Neural progenitor cell (in vitro differentiated cells): ENCODE measurements around the gene MATN4. TPM values are rescaled to one million over a fixed set of nuclear protein-coding genes. Genes with fewer than 3 reads are reported as not detected.
A peak's percentile ranks its signal among the peaks of the same experiment; 100 is the strongest.

Source experiments
- DNase-seq: peaks from one replicate; pipeline ENCODE4 v3.0.0-alpha.2; 2016; ENCODE audit warnings: low spot score
- H2AFZ ChIP-seq: fragments of 200-600 bp; sonication (generic); replicated peaks from 2 replicates; pipeline ENCODE4 v1.6.1; 2016; ENCODE audit warnings: antibody characterized with exemption
- H3F3A ChIP-seq: fragments of 200-600 bp; sonication (generic); 2 replicates; pipeline ENCODE4 v1.6.1; 2016; ENCODE audit warnings: antibody characterized with exemption, low read depth
- H3K27ac ChIP-seq: fragments of 200-600 bp; sonication (generic); 2 replicates; pipeline ENCODE4 v1.5.1; 2016; ENCODE audit warnings: mild to moderate bottlenecking
- H3K27me3 ChIP-seq: fragments of 200-600 bp; sonication (generic); 2 replicates; pipeline ENCODE4 v1.6.1; 2016; ENCODE audit warnings: mild to moderate bottlenecking, moderate library complexity
- H3K36me3 ChIP-seq: fragments of 200-600 bp; sonication (generic); 2 replicates; pipeline ENCODE4 v1.5.1; 2016
- H3K4me1 ChIP-seq: fragments of 200-600 bp; sonication (generic); 2 replicates; pipeline ENCODE4 v1.6.1; 2016; ENCODE audit warnings: mixed run types
- H3K4me2 ChIP-seq: fragments of 200-600 bp; sonication (generic); 2 replicates; pipeline ENCODE4 v1.6.1; 2016
- H3K4me3 ChIP-seq: fragments of 200-600 bp; sonication (generic); 2 replicates; pipeline ENCODE4 v1.5.1; 2016
- H3K79me2 ChIP-seq: fragments of 200-600 bp; sonication (generic); 2 replicates; pipeline ENCODE4 v1.6.1; 2016; ENCODE audit warnings: low read depth
- H3K9ac ChIP-seq: fragments of 200-600 bp; sonication (generic); 2 replicates; pipeline ENCODE4 v1.6.1; 2016
- H3K9me3 ChIP-seq: fragments of 200-600 bp; sonication (generic); 2 replicates; pipeline ENCODE4 v1.5.1; 2016; ENCODE audit warnings: low read depth
- H4K20me1 ChIP-seq: fragments of 200-600 bp; sonication (generic); 2 replicates; pipeline ENCODE4 v1.6.1; 2016; ENCODE audit warnings: low read depth
- H3K27ac Mint-ChIP-seq: 3 replicates; pipeline ENCODE4 v1.8.0; 2021; ENCODE audit warnings: mixed read lengths
- H3K27me3 Mint-ChIP-seq: 2 replicates; pipeline ENCODE4 v1.8.0; 2022; ENCODE audit warnings: low read depth, mild to moderate bottlenecking, inconsistent platforms, moderate library complexity, mixed read lengths; ENCODE audit not compliant: insufficient read depth
- H3K36me3 Mint-ChIP-seq: 3 replicates; pipeline ENCODE4 v1.8.0; 2021; ENCODE audit warnings: mixed read lengths
- H3K4me1 Mint-ChIP-seq: 3 replicates; pipeline ENCODE4 v1.8.0; 2021; ENCODE audit warnings: mixed read lengths
- H3K4me3 Mint-ChIP-seq: 3 replicates; pipeline ENCODE4 v1.8.0; 2021; ENCODE audit warnings: mild to moderate bottlenecking, moderate library complexity, mixed read lengths
- H3K9me3 Mint-ChIP-seq: 3 replicates; pipeline ENCODE4 v1.8.0; 2020; ENCODE audit warnings: mixed read lengths
- CTCF ChIP-seq: fragments of 200-600 bp; sonication (generic); IDR thresholded peaks from 2 replicates; pipeline ENCODE4 v1.5.1; 2017; ENCODE audit warnings: antibody characterized with exemption, mild to moderate bottlenecking
- EZH2 ChIP-seq: fragments of 200-600 bp; sonication (generic); IDR thresholded peaks from 2 replicates; pipeline ENCODE4 v1.6.1; 2017; ENCODE audit warnings: antibody characterized with exemption, mild to moderate bottlenecking, moderate library complexity
- EZH2phosphoT487 ChIP-seq: fragments of 200-600 bp; sonication (generic); IDR thresholded peaks from 2 replicates; pipeline ENCODE4 v1.6.1; 2017; ENCODE audit warnings: antibody characterized with exemption
- total RNA-seq: library from RNA; depleted of rRNA; stranded (reverse); fragments of >200 nt; gene quantifications from 2 replicates; pipeline ENCODE4 v1.2.3, GENCODE V29; 2015; ENCODE audit warnings: low replicate concordance

The MATN4 gene
- total RNA-seq, 1 donor from 2014 or later, result not detected

- Mint-ChIP-seq H3K9me3 (peaks cover 12% of the 10 kb centered on the region), H3K27me3 (peaks cover 20% of the 10 kb centered on the region), H3K4me1 (peaks cover 12% of the 10 kb centered on the region), H3K4me3 (peak overlapping the region; percentile 23), H3K27ac (peak overlapping the region; percentile 33), H3K36me3 (no peaks in the 10 kb centered on the region)
- no peak overlapping the region for H3K27ac ChIP-seq
- H3K9me3 ChIP-seq, result peaks cover 10% of the 10 kb centered on the region
- no peaks in the 10 kb centered on the region for H3K79me2 ChIP-seq
- peaks cover 45% of the 10 kb centered on the region for H3K27me3 ChIP-seq
- no peak overlapping the region for H3K4me3 ChIP-seq
- H4K20me1 ChIP-seq, result no peaks in the 10 kb centered on the region
- no peak overlapping the region for H3K4me2 ChIP-seq
- peaks cover 19% of the 10 kb centered on the region for H3F3A ChIP-seq
- TF ChIP-seq EZH2, result no peak
- peak; percentile 87 for TF ChIP-seq CTCF
- H3K36me3 ChIP-seq, result no peaks in the 10 kb centered on the region
- H3K9ac ChIP-seq, result no peak overlapping the region
- H3K4me1 ChIP-seq, result no peaks in the 10 kb centered on the region
- H2AFZ ChIP-seq, result peak overlapping the region; percentile 3
- DNase-seq, result peak; percentile 84
Observed at GRCh38 chr20:45290677-45291355, 17.3 kb downstream of the MATN4 start.

- peaks cover 10% of the 10 kb centered on the region for H3K9me3 ChIP-seq
- Mint-ChIP-seq H3K27me3 (peaks cover 20% of the 10 kb centered on the region), H3K36me3 (no peaks in the 10 kb centered on the region), H3K4me3 (no peak overlapping the region), H3K9me3 (peaks cover 11% of the 10 kb centered on the region), H3K27ac (peak overlapping the region; percentile 33), H3K4me1 (peaks cover 12% of the 10 kb centered on the region)
- H3K4me2 ChIP-seq, result no peak overlapping the region
- no peak for DNase-seq
- H4K20me1 ChIP-seq, result no peaks in the 10 kb centered on the region
- TF ChIP-seq EZH2phosphoT487 (no peak), EZH2 (no peak), CTCF (no peak)
- H3K27me3 ChIP-seq, result peaks cover 45% of the 10 kb centered on the region
- no peak overlapping the region for H3K9ac ChIP-seq
- H2AFZ ChIP-seq, result peak overlapping the region; percentile 3
- H3K79me2 ChIP-seq, result no peaks in the 10 kb centered on the region
- no peak overlapping the region for H3K4me3 ChIP-seq
- no peaks in the 10 kb centered on the region for H3K4me1 ChIP-seq
- H3F3A ChIP-seq, result peaks cover 19% of the 10 kb centered on the region
- H3K27ac ChIP-seq, result no peak overlapping the region
- no peaks in the 10 kb centered on the region for H3K36me3 ChIP-seq
Observed at GRCh38 chr20:45289942-45290676, 18.0 kb downstream of the MATN4 start.

- H3K27me3 Mint-ChIP-seq, result peaks cover 21% of the 10 kb centered on the region
Observed at GRCh38 chr20:45288860-45289259, 19.2 kb downstream of the MATN4 start.

More at GRCh38 chr20:45288860-45289259, 19.2 kb downstream of the MATN4 start:
- H3K27ac Mint-ChIP-seq, result no peak overlapping the region
- Histone ChIP-seq H3K4me1 (no peaks in the 10 kb centered on the region), H2AFZ (no peak overlapping the region), H3K9me3 (no peaks in the 10 kb centered on the region), H3K4me3 (no peak overlapping the region), H3F3A (peaks cover 14% of the 10 kb centered on the region), H3K36me3 (no peaks in the 10 kb centered on the region), H4K20me1 (no peaks in the 10 kb centered on the region), H3K9ac (no peak overlapping the region), H3K79me2 (no peaks in the 10 kb centered on the region), H3K27ac (no peak overlapping the region), H3K27me3 (peaks cover 32% of the 10 kb centered on the region), H3K4me2 (no peak overlapping the region)
- H3K9me3 Mint-ChIP-seq, result peaks cover under 1% of the 10 kb centered on the region
- peaks cover 12% of the 10 kb centered on the region for H3K4me1 Mint-ChIP-seq
- H3K36me3 Mint-ChIP-seq, result no peaks in the 10 kb centered on the region
- no peak overlapping the region for H3K4me3 Mint-ChIP-seq
- no peak for DNase-seq
- no peak for TF ChIP-seq EZH2
- no peak for TF ChIP-seq EZH2phosphoT487
- TF ChIP-seq CTCF, result no peak
